LoVo (cell line): ENCODE measurements around the gene BICC1.

Experiments
- DNase-seq: peaks from one replicate; pipeline ENCODE4 v3.0.0-alpha.2; 2016; ENCODE audit warnings: low spot score

BICC1 gene

GRCh38 chr10:58782876-58783851, 270.5 kb downstream of the BICC1 start:
- no peak for DNase-seq

- no peak for DNase-seq
These were observed 271.7 kb downstream of the BICC1 start for GRCh38 chr10:58784361-58784760.

GRCh38 chr10:58785354-58785753, 272.7 kb downstream of the BICC1 start:
- no peak for DNase-seq

GRCh38 chr10:58791137-58791536, 278.5 kb downstream of the BICC1 start:
- no peak for DNase-seq

GRCh38 chr10:58795560-58795959, 282.9 kb downstream of the BICC1 start:
- no peak for DNase-seq

GRCh38 chr10:58796242-58796641, 283.6 kb downstream of the BICC1 start:
- DNase-seq = no peak

GRCh38 chr10:58796824-58797223, 284.2 kb downstream of the BICC1 start:
- no peak for DNase-seq

GRCh38 chr10:58797356-58797755, 284.7 kb downstream of the BICC1 start:
- DNase-seq = no peak

- DNase-seq = no peak
These were observed 289.4 kb downstream of the BICC1 start for GRCh38 chr10:58802047-58802446.

GRCh38 chr10:58806323-58806722, 293.7 kb downstream of the BICC1 start:
- DNase-seq = no peak

- DNase-seq = no peak
These were observed 294.4 kb downstream of the BICC1 start for GRCh38 chr10:58806970-58807628.

GRCh38 chr10:58807629-58808022, 295.0 kb downstream of the BICC1 start:
- DNase-seq = no peak

GRCh38 chr10:58810751-58811150, 298.1 kb downstream of the BICC1 start:
- no peak for DNase-seq

GRCh38 chr10:58813573-58813972, 300.9 kb downstream of the BICC1 start:
- DNase-seq = no peak

GRCh38 chr10:58817201-58817846, 304.7 kb downstream of the BICC1 start:
- no peak for DNase-seq

- DNase-seq = peak; percentile 17
These were observed 306.2 kb downstream of the BICC1 start for GRCh38 chr10:58818900-58819299.

GRCh38 chr10:58820386-58820785, 307.7 kb downstream of the BICC1 start:
- no peak for DNase-seq

- peak; percentile 47 for DNase-seq
These were observed 308.4 kb downstream of the BICC1 start for GRCh38 chr10:58820861-58821751.

- DNase-seq = no peak
These were observed 309.0 kb downstream of the BICC1 start for GRCh38 chr10:58821752-58822056.

- no peak for DNase-seq
These were observed 311.3 kb downstream of the BICC1 start for GRCh38 chr10:58823983-58824382.

GRCh38 chr10:58824396-58824795, 311.7 kb downstream of the BICC1 start:
- no peak for DNase-seq

- no peak for DNase-seq
These were observed 314.0 kb downstream of the BICC1 start for GRCh38 chr10:58826694-58827093.
